ENCODE measurements around the gene LRIT2.

Gene LRIT2

DNA sequence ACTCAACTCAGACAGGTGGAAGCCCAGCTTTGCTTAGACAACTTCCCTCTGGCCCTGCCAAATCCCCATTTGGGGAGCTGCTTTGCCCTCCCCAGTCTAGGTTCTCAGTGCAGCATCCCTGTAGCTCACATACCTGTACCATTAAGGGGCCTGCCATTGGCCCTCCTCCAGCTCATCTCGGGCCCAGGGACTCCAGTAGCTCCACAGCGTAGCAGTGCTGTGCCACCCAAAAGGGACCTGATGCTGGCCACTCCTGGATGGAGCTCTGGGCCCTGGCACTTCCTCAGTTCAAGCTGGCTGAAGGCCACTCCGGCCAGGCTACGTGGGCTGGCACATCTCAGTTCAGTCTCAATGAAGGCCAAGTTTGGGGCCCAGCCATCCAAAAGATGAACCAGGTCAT, 8.6 kb upstream of the LRIT2 start:
- DNase-seq (no peak), ATAC-seq (replicated peaks) (no peak)
- Mint-ChIP-seq H3K36me3 (ENCODE audit: insufficient read depth) (no peaks in the 10 kb centered on the region), H3K9me3 (no peaks in the 10 kb centered on the region), H3K27ac (peak overlapping the region in 1 of 2 donors; percentile 25), H3K4me1 (ENCODE audit: low read depth in 2 of 2) (no peaks in the 10 kb centered on the region), H3K4me3 (no peak overlapping the region), H3K27me3 (peaks cover 51 to 85% of the 10 kb centered on the region in 2 donors)

DNA sequence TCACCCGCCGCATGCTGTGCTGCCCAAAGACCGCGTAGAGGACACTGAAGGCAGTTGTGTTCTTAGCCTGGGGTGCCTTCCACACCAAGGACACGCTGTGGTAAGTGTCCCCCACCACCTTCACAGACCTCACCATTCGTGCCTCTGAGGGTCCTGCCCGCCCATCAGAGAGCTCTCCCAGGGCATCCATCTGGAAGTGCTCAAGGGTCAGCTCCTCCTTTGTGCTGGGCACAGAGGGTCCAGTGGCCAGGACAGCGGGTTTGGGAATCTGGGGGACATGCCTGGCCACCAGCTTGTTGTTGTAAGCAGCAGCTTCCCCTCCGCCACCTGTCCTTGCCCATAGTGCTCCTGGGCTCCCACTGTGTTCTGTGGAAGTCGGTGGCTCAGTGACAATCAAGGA, 7.0 kb upstream of the LRIT2 start:
- no peak overlapping the region for H3K27ac Mint-ChIP-seq
- H3K27me3 Mint-ChIP-seq, result peaks cover 57 to 86% of the 10 kb centered on the region in 2 donors
- ATAC-seq (replicated peaks) (no peak), DNase-seq (no peak)
- no peak overlapping the region for H3K4me3 Mint-ChIP-seq
- no peaks in the 10 kb centered on the region for H3K9me3 Mint-ChIP-seq
- H3K4me1 Mint-ChIP-seq (ENCODE audit: low read depth in 2 of 2), result no peaks in the 10 kb centered on the region
- H3K36me3 Mint-ChIP-seq (ENCODE audit: insufficient read depth), result no peaks in the 10 kb centered on the region

DNA sequence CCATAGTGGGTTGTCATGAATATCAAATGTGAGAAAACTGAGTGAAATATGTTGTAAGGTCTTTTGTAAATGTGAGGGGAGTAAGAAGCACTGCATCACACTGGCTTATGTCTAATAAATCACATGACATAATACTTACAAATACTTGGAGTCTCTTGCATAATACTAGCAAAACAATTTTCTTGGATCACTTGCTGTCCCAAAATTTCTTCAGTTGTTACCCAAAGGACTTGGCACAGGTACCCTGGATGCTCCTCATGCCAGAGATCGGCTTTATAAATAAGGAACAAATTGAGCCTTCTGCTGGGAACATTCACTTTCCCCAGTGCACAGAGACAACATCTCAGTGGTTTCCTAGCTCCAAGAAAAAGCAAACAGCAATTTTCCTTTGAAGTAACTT, 5.0 kb upstream of the LRIT2 start:
- DNase-seq, result no peak
- H3K27me3 Mint-ChIP-seq, result peaks cover 56 to 85% of the 10 kb centered on the region in 2 donors
- ATAC-seq (replicated peaks), result no peak
- H3K36me3 Mint-ChIP-seq (ENCODE audit: insufficient read depth), result no peaks in the 10 kb centered on the region
- H3K4me1 Mint-ChIP-seq (ENCODE audit: low read depth in 2 of 2), result no peaks in the 10 kb centered on the region
- H3K27ac Mint-ChIP-seq, result no peak overlapping the region
- H3K9me3 Mint-ChIP-seq, result no peaks in the 10 kb centered on the region
- no peak overlapping the region for H3K4me3 Mint-ChIP-seq

DNA sequence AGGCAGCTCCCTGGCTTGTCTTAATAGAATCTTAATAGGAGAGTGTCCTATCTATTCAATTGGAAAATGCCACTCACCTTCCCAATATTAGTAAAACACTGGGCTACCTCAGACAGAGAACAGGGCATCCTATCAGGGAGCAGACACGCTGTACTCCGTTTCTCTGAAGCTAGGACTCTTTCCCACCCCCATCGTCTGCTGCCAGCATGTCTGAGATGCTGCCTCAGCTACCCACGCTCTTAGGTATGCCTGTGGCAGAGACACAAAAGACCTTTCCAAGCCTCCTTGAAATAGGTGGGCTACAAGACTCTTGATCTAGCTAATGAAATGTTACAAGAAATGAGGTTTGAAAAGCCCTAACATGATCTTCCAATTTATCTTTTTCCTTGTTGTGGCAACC, 2.5 kb upstream of the LRIT2 start:
- no peaks in the 10 kb centered on the region for H3K4me1 Mint-ChIP-seq (ENCODE audit: low read depth in 2 of 2)
- H3K9me3 Mint-ChIP-seq, result no peaks in the 10 kb centered on the region
- H3K27ac Mint-ChIP-seq, result no peak overlapping the region
- peaks cover 49 to 85% of the 10 kb centered on the region in 2 donors for H3K27me3 Mint-ChIP-seq
- ATAC-seq (replicated peaks) (no peak), DNase-seq (no peak)
- H3K4me3 Mint-ChIP-seq, result no peak overlapping the region
- no peaks in the 10 kb centered on the region for H3K36me3 Mint-ChIP-seq (ENCODE audit: insufficient read depth)

DNA sequence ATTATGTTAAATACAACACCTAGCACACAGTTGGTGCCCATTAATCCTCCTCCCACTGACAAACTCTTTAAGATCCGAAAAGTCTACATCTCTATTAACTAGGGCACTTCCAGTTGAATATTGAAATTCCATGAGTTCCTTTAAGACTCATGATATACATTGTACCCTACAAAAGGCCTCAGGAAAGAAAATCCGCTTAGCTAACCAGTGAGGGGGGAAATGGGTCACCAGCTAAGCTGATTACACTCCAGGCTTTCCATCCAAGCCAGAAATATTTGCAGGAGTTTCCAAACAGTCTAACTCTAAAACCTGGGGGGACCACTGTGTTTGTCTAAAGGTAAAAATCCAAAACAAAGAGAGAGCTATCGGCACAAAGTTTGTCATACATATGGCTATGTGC, 1.3 kb upstream of the LRIT2 start:
- Mint-ChIP-seq H3K4me1 (ENCODE audit: low read depth in 2 of 2) (no peaks in the 10 kb centered on the region), H3K9me3 (no peaks in the 10 kb centered on the region), H3K27me3 (peaks cover 52 to 85% of the 10 kb centered on the region in 2 donors), H3K36me3 (ENCODE audit: insufficient read depth) (no peaks in the 10 kb centered on the region), H3K27ac (no peak overlapping the region), H3K4me3 (no peak overlapping the region)
- DNase-seq (no peak), ATAC-seq (replicated peaks) (no peak)

DNA sequence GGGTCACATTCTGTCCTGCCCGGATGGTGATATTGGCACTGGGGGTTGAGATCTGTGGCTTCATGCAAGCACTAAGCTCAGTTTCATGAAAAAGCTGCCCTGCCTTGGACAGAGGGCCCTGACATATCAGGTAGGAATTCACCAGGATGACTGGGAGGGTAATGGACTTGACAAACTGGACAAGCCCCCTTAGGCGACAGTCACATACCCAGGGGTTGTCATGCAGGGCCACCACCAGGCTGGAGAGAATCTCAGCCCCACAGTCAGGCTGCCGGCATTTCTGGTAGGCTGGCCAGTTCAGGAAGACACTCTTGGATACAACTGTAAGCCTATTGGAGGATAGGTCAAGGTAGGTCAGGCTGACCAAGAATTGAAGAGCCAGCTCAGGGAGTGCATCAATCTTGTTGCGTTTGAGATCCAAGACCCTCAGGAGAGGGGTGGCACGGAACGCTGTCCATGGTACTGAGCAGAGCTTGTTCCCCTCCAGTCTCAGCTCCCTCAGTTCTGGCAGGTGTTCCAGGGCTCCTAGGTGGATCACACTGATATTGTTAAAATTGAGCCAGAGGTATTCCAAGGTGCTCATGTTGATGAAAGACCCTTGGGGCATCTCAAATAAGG, 824 bp downstream of the LRIT2 start:
- H3K27ac Mint-ChIP-seq, result no peak overlapping the region
- H3K36me3 Mint-ChIP-seq (ENCODE audit: insufficient read depth), result no peaks in the 10 kb centered on the region
- H3K4me1 Mint-ChIP-seq (ENCODE audit: low read depth in 2 of 2), result no peaks in the 10 kb centered on the region
- H3K4me3 Mint-ChIP-seq, result no peak overlapping the region
- DNase-seq (no peak), ATAC-seq (replicated peaks) (no peak)
- peaks cover 50 to 84% of the 10 kb centered on the region in 2 donors for H3K27me3 Mint-ChIP-seq
- H3K9me3 Mint-ChIP-seq, result no peaks in the 10 kb centered on the region

DNA sequence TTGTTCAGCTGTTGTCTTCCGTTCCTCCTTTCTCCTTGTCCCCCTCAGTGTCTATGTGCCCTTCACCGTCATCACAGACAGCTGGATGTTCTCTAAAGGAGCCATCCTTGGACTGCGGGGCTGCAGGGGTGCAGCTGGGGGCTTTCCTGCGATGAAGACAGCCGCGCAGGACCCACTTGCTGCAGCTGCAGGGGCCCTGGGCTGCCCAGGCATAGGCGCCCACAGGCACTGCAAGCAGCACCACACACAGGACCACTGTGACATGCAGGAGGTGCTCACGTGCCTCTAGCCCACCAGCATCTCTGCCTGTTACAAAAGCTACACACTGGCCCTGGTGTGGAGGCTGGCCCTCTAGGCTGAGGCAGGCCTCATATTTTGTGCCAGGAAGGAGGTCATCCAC, 3.4 kb downstream of the LRIT2 start:
- no peak for DNase-seq
- no peak overlapping the region for H3K27ac Mint-ChIP-seq
- no peak for ATAC-seq (replicated peaks)
- no peaks in the 10 kb centered on the region for H3K4me1 Mint-ChIP-seq (ENCODE audit: low read depth in 2 of 2)
- no peak overlapping the region for H3K4me3 Mint-ChIP-seq
- no peaks in the 10 kb centered on the region for H3K36me3 Mint-ChIP-seq (ENCODE audit: insufficient read depth)
- peaks cover 0 to 3% of the 10 kb centered on the region in 2 donors for H3K9me3 Mint-ChIP-seq
- peaks cover 28 to 58% of the 10 kb centered on the region in 2 donors for H3K27me3 Mint-ChIP-seq

DNA sequence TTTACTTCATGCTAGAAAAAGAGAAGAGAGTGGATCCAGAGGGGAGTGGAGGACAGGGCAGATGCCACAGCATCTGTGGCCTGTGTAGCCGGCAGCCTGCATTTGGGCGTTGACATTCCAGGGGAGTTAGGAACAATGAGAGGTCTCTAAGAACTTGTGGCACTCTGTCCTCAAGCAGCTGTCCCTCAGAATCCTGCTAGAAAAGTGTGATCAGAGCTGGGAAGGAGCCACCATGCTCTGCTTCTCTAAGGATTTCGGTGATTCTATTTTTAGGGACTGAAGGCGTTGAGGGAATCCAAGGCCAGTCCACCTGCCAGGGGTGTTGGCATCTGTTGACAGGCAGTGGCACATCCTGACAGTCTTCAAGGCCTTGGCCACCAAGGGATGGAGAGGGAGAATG, 7.6 kb downstream of the LRIT2 start:
- Mint-ChIP-seq H3K36me3 (ENCODE audit: insufficient read depth) (no peaks in the 10 kb centered on the region), H3K4me1 (ENCODE audit: low read depth in 2 of 2) (no peaks in the 10 kb centered on the region), H3K4me3 (no peak overlapping the region), H3K9me3 (peaks cover 0 to 3% of the 10 kb centered on the region in 2 donors), H3K27me3 (peaks cover 8 to 23% of the 10 kb centered on the region in 2 donors), H3K27ac (no peak overlapping the region)
- DNase-seq, result no peak
- ATAC-seq (replicated peaks), result no peak

DNA sequence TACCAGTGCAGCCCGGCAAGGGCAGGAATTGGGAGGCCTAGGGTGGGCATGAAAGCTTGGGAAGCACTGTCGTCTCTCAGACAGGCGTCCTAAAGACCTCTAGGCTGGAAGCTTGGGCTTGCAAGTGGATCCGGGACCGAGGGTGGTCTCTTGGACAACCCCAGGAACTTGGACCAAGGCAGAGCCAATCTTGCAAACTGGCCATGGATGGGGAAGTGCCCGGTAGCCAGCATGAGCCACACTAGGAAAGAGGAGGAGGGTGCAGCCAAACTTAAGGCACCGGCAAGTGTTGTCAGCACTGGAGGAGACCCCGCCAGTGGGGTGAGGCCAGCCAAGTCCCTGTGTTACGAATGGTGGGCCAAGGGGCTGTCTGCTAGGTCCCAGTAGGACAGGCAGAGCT, 8.5 kb downstream of the LRIT2 start:
- no peak for ATAC-seq (replicated peaks)
- Mint-ChIP-seq H3K9me3 (peaks cover 0 to 3% of the 10 kb centered on the region in 2 donors), H3K36me3 (ENCODE audit: insufficient read depth) (no peaks in the 10 kb centered on the region), H3K4me1 (ENCODE audit: low read depth in 2 of 2) (no peaks in the 10 kb centered on the region), H3K27ac (no peak overlapping the region), H3K27me3 (peaks cover 1 to 14% of the 10 kb centered on the region in 2 donors), H3K4me3 (no peak overlapping the region)
- no peak for DNase-seq

DNA sequence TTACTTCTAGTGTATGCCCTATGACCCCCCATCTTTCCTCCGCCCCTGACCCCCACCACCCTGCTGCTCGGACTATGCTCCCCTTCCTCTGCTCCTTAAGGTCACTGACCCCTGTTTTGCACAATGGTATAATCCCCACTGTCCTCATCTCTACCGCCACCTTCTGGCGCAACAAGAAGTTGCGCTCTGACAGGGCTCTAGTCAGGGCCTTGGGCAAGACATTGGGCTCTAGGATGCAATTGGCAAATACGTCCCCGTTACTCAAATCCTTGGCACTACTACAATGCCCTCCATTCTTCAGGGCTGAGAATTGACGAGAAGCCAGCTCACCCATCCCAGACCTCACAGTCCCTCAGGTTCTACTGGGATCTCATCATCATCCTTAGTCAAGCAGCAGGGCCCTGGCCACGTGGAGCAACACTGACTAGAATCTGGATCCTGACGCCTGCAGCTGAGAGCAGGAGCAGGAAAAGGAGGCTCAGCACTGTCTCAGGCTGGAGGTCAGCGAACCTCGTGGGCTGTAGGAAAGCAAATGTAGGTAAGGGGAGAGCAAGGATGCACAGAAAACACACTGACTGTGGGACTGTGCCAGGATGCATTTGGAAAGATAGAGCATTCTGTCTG, 10.6 kb downstream of the LRIT2 start:
- H3K9me3 Mint-ChIP-seq, result peaks cover 0 to 3% of the 10 kb centered on the region in 2 donors
- no peaks in the 10 kb centered on the region for H3K27me3 Mint-ChIP-seq
- no peaks in the 10 kb centered on the region for H3K4me1 Mint-ChIP-seq (ENCODE audit: low read depth in 2 of 2)
- H3K27ac Mint-ChIP-seq, result peak overlapping the region in 1 of 2 donors; percentile 12
- no peaks in the 10 kb centered on the region for H3K36me3 Mint-ChIP-seq (ENCODE audit: insufficient read depth)
- DNase-seq, result peak; percentile 23 to 46 (median 38)
- ATAC-seq (replicated peaks), result peak; percentile 75
- no peak overlapping the region for H3K4me3 Mint-ChIP-seq

DNA sequence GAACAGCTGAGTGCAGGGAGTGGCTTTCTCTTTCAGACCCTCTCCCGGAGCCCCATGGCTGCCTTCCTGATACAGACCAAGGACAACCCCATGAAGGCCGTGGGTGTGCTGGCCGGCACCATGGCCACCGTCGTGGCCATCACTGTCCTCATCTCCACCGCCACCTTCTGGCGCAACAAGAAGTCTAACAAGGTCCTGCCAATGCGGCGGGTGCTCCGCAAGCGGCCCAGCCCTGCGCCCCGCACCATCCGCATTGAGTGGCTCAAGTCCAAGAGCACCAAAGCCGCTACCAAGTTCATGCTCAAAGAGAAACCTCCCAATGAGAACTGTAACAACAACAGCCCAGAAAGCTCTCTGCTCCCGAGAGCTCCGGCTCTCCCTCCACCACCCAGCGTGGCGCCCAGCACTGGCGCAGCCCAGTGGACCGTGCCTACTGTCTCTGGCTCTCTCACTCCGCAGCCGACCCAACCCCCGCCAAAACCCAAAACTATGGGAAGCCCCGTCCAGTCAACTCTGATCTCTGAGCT, 11.2 kb downstream of the LRIT2 start:
- no peaks in the 10 kb centered on the region for H3K9me3 Mint-ChIP-seq
- ATAC-seq (replicated peaks) (no peak), DNase-seq (no peak)
- no peaks in the 10 kb centered on the region for H3K36me3 Mint-ChIP-seq (ENCODE audit: insufficient read depth)
- no peaks in the 10 kb centered on the region for H3K4me1 Mint-ChIP-seq (ENCODE audit: low read depth in 2 of 2)
- peak overlapping the region in 1 of 2 donors; percentile 26 for H3K4me3 Mint-ChIP-seq
- peak overlapping the region in 1 of 2 donors; percentile 12 for H3K27ac Mint-ChIP-seq
- no peaks in the 10 kb centered on the region for H3K27me3 Mint-ChIP-seq

DNA sequence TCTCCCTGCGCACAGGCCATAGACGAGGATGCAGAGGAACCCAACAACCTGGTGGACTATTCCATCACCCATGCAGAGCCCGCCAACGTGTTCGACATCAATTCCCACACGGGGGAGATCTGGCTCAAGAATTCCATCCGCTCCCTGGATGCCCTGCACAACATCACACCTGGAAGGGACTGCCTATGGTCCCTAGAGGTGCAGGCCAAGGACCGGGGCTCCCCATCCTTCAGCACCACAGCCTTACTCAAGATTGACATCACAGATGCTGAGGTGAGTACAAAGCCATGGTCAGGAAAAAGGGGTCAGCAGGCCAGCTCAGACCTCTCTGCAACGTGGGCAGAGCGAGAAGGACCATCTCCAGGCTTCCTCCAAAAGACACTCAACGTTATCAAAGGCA, 12.3 kb downstream of the LRIT2 start:
- DNase-seq (no peak), ATAC-seq (replicated peaks) (no peak)
- no peaks in the 10 kb centered on the region for H3K27me3 Mint-ChIP-seq
- H3K4me1 Mint-ChIP-seq (ENCODE audit: low read depth in 2 of 2), result no peaks in the 10 kb centered on the region
- H3K9me3 Mint-ChIP-seq, result no peaks in the 10 kb centered on the region
- H3K36me3 Mint-ChIP-seq (ENCODE audit: insufficient read depth), result no peaks in the 10 kb centered on the region
- H3K4me3 Mint-ChIP-seq, result no peak overlapping the region
- H3K27ac Mint-ChIP-seq, result no peak overlapping the region

DNA sequence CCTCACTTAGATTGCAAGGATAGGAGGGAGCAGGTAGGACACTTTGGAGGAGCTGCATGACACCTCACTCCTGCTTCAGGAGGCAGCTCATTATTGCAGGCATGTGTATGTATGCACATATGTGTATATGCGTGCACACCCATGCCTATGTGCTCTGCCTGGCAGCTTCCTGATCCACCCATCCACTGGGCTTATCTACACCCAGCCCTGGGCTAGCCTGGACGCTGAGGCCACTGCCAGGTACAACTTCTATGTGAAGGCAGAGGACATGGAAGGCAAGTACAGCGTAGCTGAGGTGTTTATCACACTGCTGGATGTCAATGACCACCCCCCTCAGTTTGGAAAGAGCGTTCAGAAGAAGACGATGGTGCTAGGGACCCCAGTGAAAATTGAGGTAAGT, 13.3 kb downstream of the LRIT2 start:
- ATAC-seq (replicated peaks) (no peak), DNase-seq (no peak)
- Mint-ChIP-seq H3K9me3 (no peaks in the 10 kb centered on the region), H3K27me3 (no peaks in the 10 kb centered on the region), H3K4me3 (no peak overlapping the region), H3K4me1 (ENCODE audit: low read depth in 2 of 2) (no peaks in the 10 kb centered on the region), H3K36me3 (ENCODE audit: insufficient read depth) (no peaks in the 10 kb centered on the region), H3K27ac (no peak overlapping the region)

DNA sequence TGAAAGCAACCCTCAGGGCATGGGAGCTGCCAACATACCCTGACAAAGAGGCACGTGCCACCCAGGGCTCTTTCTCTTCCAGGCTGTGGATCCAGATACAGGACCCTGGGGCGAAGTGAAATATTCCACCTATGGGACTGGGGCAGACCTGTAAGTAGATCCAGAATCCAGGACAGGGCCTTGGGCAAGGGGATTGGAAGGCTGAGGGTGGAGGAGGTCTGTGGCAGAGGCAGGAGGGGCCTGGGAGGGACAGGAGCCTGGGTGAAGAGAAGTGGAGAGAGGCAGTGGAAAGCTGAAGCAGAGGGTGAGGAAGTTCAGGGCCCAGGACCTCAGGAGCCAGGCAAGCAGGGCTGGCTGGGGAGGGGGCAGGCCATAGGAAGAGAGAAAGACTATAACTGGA, 13.8 kb downstream of the LRIT2 start:
- H3K9me3 Mint-ChIP-seq, result no peaks in the 10 kb centered on the region
- DNase-seq, result no peak
- H3K27me3 Mint-ChIP-seq, result no peaks in the 10 kb centered on the region
- H3K4me3 Mint-ChIP-seq, result no peak overlapping the region
- peak overlapping the region in 1 of 2 donors; percentile 38 for H3K27ac Mint-ChIP-seq
- no peak for ATAC-seq (replicated peaks)
- no peaks in the 10 kb centered on the region for H3K4me1 Mint-ChIP-seq (ENCODE audit: low read depth in 2 of 2)
- H3K36me3 Mint-ChIP-seq (ENCODE audit: insufficient read depth), result no peaks in the 10 kb centered on the region
